GM19372 (cell line): ENCODE measurements around the gene EPHA5.

Experiments
- ATAC-seq: cut with Tn5 transposase; IDR thresholded peaks from one replicate; pipeline ENCODE4 v1.9.1; 2021; ENCODE audit warnings: mild to moderate bottlenecking, low read depth, moderate library complexity; ENCODE audit not compliant: unreplicated experiment

Gene EPHA5

GRCh38 chr4:65508168-65508567 lies 162.1 kb downstream of the EPHA5 start:
- ATAC-seq = no peak

GRCh38 chr4:65502131-65502701 lies 168.1 kb downstream of the EPHA5 start:
- ATAC-seq = no peak

- no peak for ATAC-seq
Observed at GRCh38 chr4:65498606-65499005, 171.7 kb downstream of the EPHA5 start.

- no peak for ATAC-seq
Observed at GRCh38 chr4:65495439-65495838, 174.8 kb downstream of the EPHA5 start.

GRCh38 chr4:65482410-65482809 lies 187.9 kb downstream of the EPHA5 start:
- no peak for ATAC-seq

GRCh38 chr4:65472531-65472930 lies 197.8 kb downstream of the EPHA5 start:
- no peak for ATAC-seq

- no peak for ATAC-seq
Observed at GRCh38 chr4:65467068-65467680, 203.1 kb downstream of the EPHA5 start.

GRCh38 chr4:65461781-65462180 lies 208.5 kb downstream of the EPHA5 start:
- no peak for ATAC-seq

- no peak for ATAC-seq
Observed at GRCh38 chr4:65457011-65457410, 213.3 kb downstream of the EPHA5 start.

- no peak for ATAC-seq
Observed at GRCh38 chr4:65456579-65456978, 213.7 kb downstream of the EPHA5 start.

- no peak for ATAC-seq
Observed at GRCh38 chr4:65453398-65453797, 216.9 kb downstream of the EPHA5 start.

GRCh38 chr4:65450899-65451298 lies 219.4 kb downstream of the EPHA5 start:
- ATAC-seq = no peak

- ATAC-seq = no peak
Observed at GRCh38 chr4:65437102-65437501, 233.2 kb downstream of the EPHA5 start.

GRCh38 chr4:65422109-65422508 lies 248.2 kb downstream of the EPHA5 start:
- no peak for ATAC-seq

- ATAC-seq = no peak
Observed at GRCh38 chr4:65420036-65420435, 250.3 kb downstream of the EPHA5 start.

GRCh38 chr4:65416891-65417290 lies 253.4 kb downstream of the EPHA5 start:
- no peak for ATAC-seq

- no peak for ATAC-seq
Observed at GRCh38 chr4:65407483-65407882, 262.8 kb downstream of the EPHA5 start.

GRCh38 chr4:65401083-65401482 lies 269.2 kb downstream of the EPHA5 start:
- no peak for ATAC-seq

- no peak for ATAC-seq
Observed at GRCh38 chr4:65399084-65399483, 271.2 kb downstream of the EPHA5 start.

GRCh38 chr4:65393078-65393477 lies 277.2 kb downstream of the EPHA5 start:
- ATAC-seq = no peak

- ATAC-seq = no peak
Observed at GRCh38 chr4:65392488-65392887, 277.8 kb downstream of the EPHA5 start.

- ATAC-seq = no peak
Observed at GRCh38 chr4:65391814-65392213, 278.5 kb downstream of the EPHA5 start.

GRCh38 chr4:65391382-65391781 lies 278.9 kb downstream of the EPHA5 start:
- no peak for ATAC-seq
